Esophagus mucosa (tissue), 1 donor: ENCODE measurements around the gene NPEPL1. TPM values are rescaled to one million over a fixed set of nuclear protein-coding genes. Genes with fewer than 3 reads are reported as not detected.
A peak's percentile ranks its signal among the peaks of the same experiment; 100 is the strongest.

Experiments
- ATAC-seq: fragments of 200-7000 bp; cut with Tn5 transposase; one replicate; pipeline ENCODE4 v1.9.1; 2020
- total RNA-seq: library from RNA; stranded (reverse); gene quantifications from one replicate; pipeline ENCODE4 v1.2.4, GENCODE V29; 2023
- donor health status: DM: yes; HTN: yes; CAD: no.

Gene NPEPL1
- total RNA-seq, 1 donor from 2014 or later, result 21.9 TPM

GRCh38 chr20:58657986-58658385, 34.6 kb upstream of the NPEPL1 start:
- ATAC-seq, result no peak

GRCh38 chr20:58658760-58659159, 33.8 kb upstream of the NPEPL1 start:
- no peak for ATAC-seq

- peak; percentile 36 for ATAC-seq
Measured at GRCh38 chr20:58659841-58660240, 32.8 kb upstream of the NPEPL1 start.

GRCh38 chr20:58660855-58661597, 31.6 kb upstream of the NPEPL1 start:
- ATAC-seq, result no peak

GRCh38 chr20:58661598-58662473, 30.8 kb upstream of the NPEPL1 start:
- no peak for ATAC-seq

GRCh38 chr20:58664331-58664730, 28.3 kb upstream of the NPEPL1 start:
- ATAC-seq, result no peak

- no peak for ATAC-seq
Measured at GRCh38 chr20:58664883-58665282, 27.7 kb upstream of the NPEPL1 start.

GRCh38 chr20:58665606-58666005, 27.0 kb upstream of the NPEPL1 start:
- peak; percentile 55 for ATAC-seq

GRCh38 chr20:58666702-58667101, 25.9 kb upstream of the NPEPL1 start:
- ATAC-seq, result no peak

- no peak for ATAC-seq
Measured at GRCh38 chr20:58667975-58668374, 24.6 kb upstream of the NPEPL1 start.

- ATAC-seq, result no peak
Measured at GRCh38 chr20:58668901-58669286, 23.7 kb upstream of the NPEPL1 start.

- ATAC-seq, result peak; percentile 48
Measured at GRCh38 chr20:58669287-58670006, 23.2 kb upstream of the NPEPL1 start.

- ATAC-seq, result no peak
Measured at GRCh38 chr20:58670102-58670501, 22.5 kb upstream of the NPEPL1 start.

- no peak for ATAC-seq
Measured at GRCh38 chr20:58670659-58671058, 21.9 kb upstream of the NPEPL1 start.

- no peak for ATAC-seq
Measured at GRCh38 chr20:58673119-58673518, 19.5 kb upstream of the NPEPL1 start.

- no peak for ATAC-seq
Measured at GRCh38 chr20:58675146-58675584, 17.4 kb upstream of the NPEPL1 start.

- ATAC-seq, result no peak
Measured at GRCh38 chr20:58675641-58676040, 17.0 kb upstream of the NPEPL1 start.

- no peak for ATAC-seq
Measured at GRCh38 chr20:58676161-58676560, 16.4 kb upstream of the NPEPL1 start.

- ATAC-seq, result no peak
Measured at GRCh38 chr20:58677079-58677604, 15.5 kb upstream of the NPEPL1 start.

- no peak for ATAC-seq
Measured at GRCh38 chr20:58677808-58678207, 14.8 kb upstream of the NPEPL1 start.

GRCh38 chr20:58678806-58679205, 13.8 kb upstream of the NPEPL1 start:
- no peak for ATAC-seq

- no peak for ATAC-seq
Measured at GRCh38 chr20:58682656-58683531, 9.7 kb upstream of the NPEPL1 start.
